OCI-LY1 (cell line): Measurements from ENCODE around the gene RALGPS2.

Source experiments
- H2AFZ ChIP-seq: fragments of 200-600 bp; sonication (generic), shearing (Covaris generic); 2 replicates; pipeline ENCODE4 v1.6.0; 2014; ENCODE audit warnings: antibody characterized with exemption, mild to moderate bottlenecking, low read length
- H3F3A ChIP-seq: fragments of 200-600 bp; sonication (generic), shearing (Covaris generic); 2 replicates; pipeline ENCODE4 v1.6.0; 2014; ENCODE audit warnings: mild to moderate bottlenecking, antibody characterized with exemption, low read length, moderate library complexity; ENCODE audit not compliant: insufficient read depth
- H3K27ac ChIP-seq: fragments of 200-600 bp; sonication (generic); 2 replicates; pipeline ENCODE4 v1.5.1; 2014; ENCODE audit warnings: low read length, mixed run types, mild to moderate bottlenecking, low read depth; ENCODE audit not compliant: poor library complexity, severe bottlenecking
- H3K27me3 ChIP-seq: fragments of 200-600 bp; sonication (generic); 2 replicates; pipeline ENCODE4 v1.6.0; 2014; ENCODE audit warnings: antibody characterized with exemption, mild to moderate bottlenecking, low read length, moderate library complexity; ENCODE audit not compliant: insufficient read depth
- H3K36me3 ChIP-seq: fragments of 200-600 bp; sonication (generic); 2 replicates; pipeline ENCODE4 v1.6.1; 2014; ENCODE audit warnings: mild to moderate bottlenecking, antibody characterized with exemption, low read length, moderate library complexity, mixed read lengths; ENCODE audit not compliant: insufficient read depth
- H3K4me1 ChIP-seq: fragments of 200-600 bp; sonication (generic); 2 replicates; pipeline ENCODE4 v1.5.1; 2014; ENCODE audit warnings: mild to moderate bottlenecking, low read length, moderate library complexity; ENCODE audit not compliant: insufficient read depth, severe bottlenecking
- H3K4me2 ChIP-seq: fragments of 200-600 bp; sonication (generic), shearing (Covaris generic); 2 replicates; pipeline ENCODE4 v1.6.1; 2014; ENCODE audit warnings: low read length
- H3K4me3 ChIP-seq: fragments of 200-600 bp; sonication (generic); 2 replicates; pipeline ENCODE4 v1.5.1; 2014; ENCODE audit warnings: low read length, low read depth, mild to moderate bottlenecking, mixed read lengths; ENCODE audit not compliant: poor library complexity, severe bottlenecking
- H3K79me2 ChIP-seq: fragments of 200-600 bp; shearing (Covaris generic); 2 replicates; pipeline ENCODE4 v1.6.1; 2016; ENCODE audit warnings: mixed run types, low read length, mixed read lengths; ENCODE audit not compliant: insufficient read depth
- H3K9ac ChIP-seq: fragments of 200-600 bp; sonication (generic), shearing (Covaris generic); 2 replicates; pipeline ENCODE4 v1.6.1; 2014; ENCODE audit warnings: mild to moderate bottlenecking, low read length, mixed read lengths
- H3K9me2 ChIP-seq: fragments of 200-600 bp; sonication (generic), shearing (Covaris generic); 2 replicates; pipeline ENCODE4 v1.6.1; 2014; ENCODE audit warnings: low read depth, mild to moderate bottlenecking, low read length, mixed read lengths
- H3K9me3 ChIP-seq: fragments of 200-600 bp; shearing (Covaris generic); 2 replicates; pipeline ENCODE4 v1.6.1; 2014; ENCODE audit warnings: low read length, mixed read lengths
- H4K20me1 ChIP-seq: fragments of 200-600 bp; sonication (generic), shearing (Covaris generic); 2 replicates; pipeline ENCODE4 v1.6.0; 2016; ENCODE audit warnings: mild to moderate bottlenecking, low read length; ENCODE audit not compliant: insufficient read depth
- CTCF ChIP-seq: fragments of 200-600 bp; sonication (generic), shearing (Covaris generic); IDR thresholded peaks from 2 replicates; pipeline ENCODE4 v1.5.1; 2017; ENCODE audit warnings: mild to moderate bottlenecking, antibody characterized with exemption, low read length, moderate library complexity, mixed read lengths
- EZH2 ChIP-seq: fragments of 200-600 bp; sonication (generic), shearing (Covaris generic); IDR thresholded peaks from 2 replicates; pipeline ENCODE4 v1.8.0; 2017; ENCODE audit warnings: borderline replicate concordance, mixed run types, mild to moderate bottlenecking, antibody characterized with exemption, low read length, moderate library complexity, mixed read lengths

Gene RALGPS2

GRCh38 chr1:178885869-178886268, 160.8 kb downstream of the RALGPS2 start:
- Histone ChIP-seq H2AFZ (no peak overlapping the region), H3K9me2 (no peaks in the 10 kb centered on the region), H3K4me1 (no peaks in the 10 kb centered on the region), H3K36me3 (peaks cover 98% of the 10 kb centered on the region), H3K9ac (no peak overlapping the region), H3K27me3 (no peaks in the 10 kb centered on the region), H3K79me2 (no peaks in the 10 kb centered on the region), H3K27ac (no peak overlapping the region), H3K4me3 (no peak overlapping the region), H3F3A (peaks cover 2% of the 10 kb centered on the region; the same call in 1 of the 2 replicates), H4K20me1 (no peaks in the 10 kb centered on the region), H3K9me3 (no peaks in the 10 kb centered on the region), H3K4me2 (no peak overlapping the region)
- TF ChIP-seq CTCF, result no peak
- TF ChIP-seq EZH2, result no peak

GRCh38 chr1:178886551-178886950, 161.5 kb downstream of the RALGPS2 start:
- H3K9me2 ChIP-seq, result no peaks in the 10 kb centered on the region
- H3K79me2 ChIP-seq, result no peaks in the 10 kb centered on the region
- H3K9ac ChIP-seq, result no peak overlapping the region
- no peaks in the 10 kb centered on the region for H4K20me1 ChIP-seq
- TF ChIP-seq CTCF (no peak), EZH2 (no peak)
- no peak overlapping the region for H3K4me2 ChIP-seq
- no peaks in the 10 kb centered on the region for H3K9me3 ChIP-seq
- H2AFZ ChIP-seq, result no peak overlapping the region
- H3F3A ChIP-seq, result peaks cover 2% of the 10 kb centered on the region; the same call in 1 of the 2 replicates
- H3K27ac ChIP-seq, result no peak overlapping the region
- H3K4me1 ChIP-seq, result no peaks in the 10 kb centered on the region
- peaks cover 98% of the 10 kb centered on the region for H3K36me3 ChIP-seq
- H3K27me3 ChIP-seq, result no peaks in the 10 kb centered on the region
- no peak overlapping the region for H3K4me3 ChIP-seq

GRCh38 chr1:178895928-178896327, 170.9 kb downstream of the RALGPS2 start:
- Histone ChIP-seq H3K36me3 (peaks cover 89% of the 10 kb centered on the region), H4K20me1 (no peaks in the 10 kb centered on the region), H3K9me2 (no peaks in the 10 kb centered on the region), H3K4me2 (no peak overlapping the region), H3K9ac (no peak overlapping the region), H3K79me2 (no peaks in the 10 kb centered on the region), H3K9me3 (no peaks in the 10 kb centered on the region), H2AFZ (no peak overlapping the region), H3K27ac (no peak overlapping the region), H3K4me1 (no peaks in the 10 kb centered on the region), H3F3A (no peaks in the 10 kb centered on the region; the same call in 1 of the 2 replicates), H3K4me3 (no peak overlapping the region), H3K27me3 (no peaks in the 10 kb centered on the region)
- TF ChIP-seq EZH2, result no peak

- Histone ChIP-seq H3K4me1 (no peaks in the 10 kb centered on the region), H2AFZ (no peak overlapping the region), H4K20me1 (no peaks in the 10 kb centered on the region), H3K4me3 (no peak overlapping the region), H3K36me3 (peaks cover 89% of the 10 kb centered on the region), H3K9me2 (no peaks in the 10 kb centered on the region), H3K79me2 (no peaks in the 10 kb centered on the region), H3K9me3 (no peaks in the 10 kb centered on the region), H3K4me2 (no peak overlapping the region), H3K27me3 (no peaks in the 10 kb centered on the region), H3K9ac (no peak overlapping the region), H3F3A (no peaks in the 10 kb centered on the region), H3K27ac (no peak overlapping the region)
- no peak for TF ChIP-seq CTCF
- no peak for TF ChIP-seq EZH2
Observed at GRCh38 chr1:178898401-178898800, 173.4 kb downstream of the RALGPS2 start.
